HCT116 (cell line): Measurements from ENCODE around the gene BTBD9.

Source experiments
- ATF3 ChIP-seq: IDR thresholded peaks from 2 replicates; pipeline ENCODE4 v1.6.1; 2012
- CEBPB ChIP-seq: IDR thresholded peaks from 2 replicates; pipeline ENCODE4 v1.6.1; 2012; ENCODE audit warnings: low read depth
- CTCF ChIP-seq, 3 experiments: fragments of 200-600 bp in 1 of 3; sonication (generic) in 1 of 3; IDR thresholded peaks in 2 of 3; conservative IDR thresholded peaks in 1 of 3; 2 replicates each; pipeline ENCODE4 v1.5.1; 2012 to 2017; ENCODE audit warnings: low read depth in 2 of 3, low read length in 2 of 3, antibody characterized with exemption in 1 of 3, borderline replicate concordance in 1 of 3, control low read depth in 1 of 3, mild to moderate bottlenecking in 1 of 3, mixed read lengths in 1 of 3, mixed run types in 1 of 3, moderate library complexity in 1 of 3; ENCODE audit not compliant: insufficient read depth in 1 of 3
- EZH2 ChIP-seq: fragments of 200-600 bp; sonication (generic); IDR thresholded peaks from 2 replicates; pipeline ENCODE4 v1.6.1; 2017; ENCODE audit warnings: antibody characterized with exemption, mixed run types
- EZH2phosphoT487 ChIP-seq: fragments of 200-600 bp; IDR thresholded peaks from 2 replicates; pipeline ENCODE4 v1.6.1; 2018; ENCODE audit warnings: antibody characterized with exemption, borderline replicate concordance
- FOSL1 ChIP-seq: IDR thresholded peaks from 2 replicates; pipeline ENCODE4 v1.6.1; 2012; ENCODE audit warnings: low read depth
- JUND ChIP-seq: IDR thresholded peaks from 2 replicates; pipeline ENCODE4 v1.6.1; 2012
- POLR2A ChIP-seq: IDR thresholded peaks from 2 replicates; pipeline ENCODE4 v1.7.0; 2011; ENCODE audit warnings: borderline replicate concordance; ENCODE audit not compliant: insufficient read depth, insufficient read length; ENCODE audit errors: extremely low read depth
- POLR2AphosphoS5 ChIP-seq: IDR thresholded peaks from 2 replicates; pipeline ENCODE4 v1.6.1; 2011; ENCODE audit warnings: mild to moderate bottlenecking, low read depth, low read length, moderate library complexity
- SRF ChIP-seq: IDR thresholded peaks from 2 replicates; pipeline ENCODE4 v1.6.1; 2012; ENCODE audit warnings: low read depth
- TCF7L2 ChIP-seq: IDR thresholded peaks from 2 replicates; pipeline ENCODE4 v1.7.0; 2011; ENCODE audit warnings: borderline replicate concordance, inconsistent platforms; ENCODE audit not compliant: insufficient read depth, insufficient read length; ENCODE audit errors: extremely low read depth

- TF ChIP-seq FOSL1 (no peak), EZH2phosphoT487 (no peak), CTCF (IDR thresholded peaks at IDR 0.05 in 2 of 3, conservative IDR thresholded peaks at IDR 0.05 in 1 of 3; ENCODE audit: borderline replicate concordance in 1 of 3, insufficient read depth in 1 of 3, low read depth in 2 of 3, low read length in 2 of 3) (no peak), POLR2A (no peak), CEBPB (no peak), POLR2AphosphoS5 (no peak), TCF7L2 (no peak), JUND (no peak), SRF (no peak), ATF3 (no peak), EZH2 (no peak)
These were observed 489.7 kb downstream of the BTBD9 start for GRCh38 chr6:38150021-38150420.
